DND-41 (cell line): ENCODE results near the gene OR10G8.

Source experiments
- ATAC-seq: fragments of 200-7000 bp; cut with Tn5 transposase; 3 replicates; pipeline ENCODE4 v1.9.1; 2021; ENCODE audit warnings: low read depth; ENCODE audit not compliant: insufficient read depth
- DNase-seq: peaks from one replicate; pipeline ENCODE4 v3.0.0-alpha.2; 2020
- H2AFZ ChIP-seq: 2 replicates; pipeline ENCODE4 v1.6.0; 2012; ENCODE audit warnings: low read depth, low read length
- H3K27ac ChIP-seq: 2 replicates; pipeline ENCODE4 v1.5.1; 2012; ENCODE audit warnings: low read length, inconsistent platforms
- H3K27me3 ChIP-seq: fragments of 200-600 bp; sonication (generic); 2 replicates; pipeline ENCODE4 v1.6.0; 2012; ENCODE audit warnings: low read length, mild to moderate bottlenecking, inconsistent platforms; ENCODE audit not compliant: insufficient read depth, poor library complexity
- H3K36me3 ChIP-seq: 2 replicates; pipeline ENCODE4 v1.5.1; 2012; ENCODE audit warnings: low read length, inconsistent platforms; ENCODE audit not compliant: insufficient read depth
- H3K4me1 ChIP-seq: 2 replicates; pipeline ENCODE4 v1.5.1; 2012; ENCODE audit warnings: mild to moderate bottlenecking, low read length; ENCODE audit not compliant: insufficient read depth
- H3K4me2 ChIP-seq: 2 replicates; pipeline ENCODE4 v1.6.0; 2012; ENCODE audit warnings: mild to moderate bottlenecking, moderate library complexity, low read length, inconsistent platforms; ENCODE audit not compliant: insufficient read depth
- H3K4me3 ChIP-seq, 2 experiments: fragments of 200-600 bp in 1 of 2; shearing (Covaris generic) in 1 of 2; 2 replicates each; pipeline ENCODE4 v1.5.1; 2012 to 2016; ENCODE audit warnings: inconsistent platforms in 2 of 2, low read length in 2 of 2, mild to moderate bottlenecking in 2 of 2, low read depth in 1 of 2, moderate library complexity in 1 of 2
- H3K79me2 ChIP-seq: 2 replicates; pipeline ENCODE4 v1.6.0; 2012; ENCODE audit warnings: low read length, inconsistent platforms; ENCODE audit not compliant: insufficient read depth
- H3K9ac ChIP-seq: 2 replicates; pipeline ENCODE4 v1.6.0; 2012; ENCODE audit warnings: low read depth, mild to moderate bottlenecking, inconsistent platforms, low read length, moderate library complexity
- H3K9me3 ChIP-seq: 2 replicates; pipeline ENCODE4 v1.5.1; 2012; ENCODE audit warnings: low read length, moderate library complexity, mild to moderate bottlenecking, inconsistent platforms; ENCODE audit not compliant: insufficient read depth, severe bottlenecking
- H4K20me1 ChIP-seq: 2 replicates; pipeline ENCODE4 v1.6.0; 2012; ENCODE audit warnings: low read length; ENCODE audit not compliant: insufficient read depth
- CTCF ChIP-seq: IDR thresholded peaks from 2 replicates; pipeline ENCODE4 v1.5.1; 2012; ENCODE audit warnings: borderline replicate concordance, low read length, moderate library complexity, mild to moderate bottlenecking; ENCODE audit not compliant: poor library complexity, severe bottlenecking; ENCODE audit errors: extremely low read depth
- EZH2 ChIP-seq: IDR thresholded peaks from 3 replicates; pipeline ENCODE4 v1.6.1; 2012; ENCODE audit warnings: borderline replicate concordance, low read depth, mild to moderate bottlenecking, moderate library complexity, low read length, inconsistent platforms; ENCODE audit not compliant: severe bottlenecking

OR10G8 gene

GRCh38 chr11:124075492-124075840 is 48.9 kb downstream of the OR10G8 start:
- Histone ChIP-seq H3K9me3 (no peaks in the 10 kb centered on the region), H3K9ac (no peak overlapping the region), H4K20me1 (no peaks in the 10 kb centered on the region), H3K4me2 (no peak overlapping the region), H2AFZ (no peak overlapping the region), H3K79me2 (no peaks in the 10 kb centered on the region), H3K4me1 (no peaks in the 10 kb centered on the region), H3K4me3 (no peak overlapping the region), H3K27me3 (peaks cover 3% of the 10 kb centered on the region), H3K27ac (no peak overlapping the region), H3K36me3 (no peaks in the 10 kb centered on the region)
- no peak for ATAC-seq
- TF ChIP-seq CTCF (no peak), EZH2 (no peak)
- no peak for DNase-seq

GRCh38 chr11:124075841-124076651 is 49.4 kb downstream of the OR10G8 start:
- H3K79me2 ChIP-seq: no peaks in the 10 kb centered on the region
- no peak for TF ChIP-seq CTCF
- no peak for TF ChIP-seq EZH2
- no peaks in the 10 kb centered on the region for H3K9me3 ChIP-seq
- no peak overlapping the region for H3K27ac ChIP-seq
- peaks cover 3% of the 10 kb centered on the region for H3K27me3 ChIP-seq
- ATAC-seq (no peak), DNase-seq (no peak)
- no peaks in the 10 kb centered on the region for H3K4me1 ChIP-seq
- H3K9ac ChIP-seq: no peak overlapping the region
- no peaks in the 10 kb centered on the region for H3K36me3 ChIP-seq
- H2AFZ ChIP-seq: no peak overlapping the region
- H4K20me1 ChIP-seq: no peaks in the 10 kb centered on the region
- no peak overlapping the region for H3K4me3 ChIP-seq
- no peak overlapping the region for H3K4me2 ChIP-seq

- H3K4me2 ChIP-seq: no peak overlapping the region
- no peaks in the 10 kb centered on the region for H3K36me3 ChIP-seq
- TF ChIP-seq EZH2 (no peak), CTCF (no peak)
- H3K4me1 ChIP-seq: no peaks in the 10 kb centered on the region
- no peaks in the 10 kb centered on the region for H3K79me2 ChIP-seq
- H3K4me3 ChIP-seq: no peak overlapping the region
- no peak overlapping the region for H3K27ac ChIP-seq
- H2AFZ ChIP-seq: no peak overlapping the region
- no peaks in the 10 kb centered on the region for H3K9me3 ChIP-seq
- no peaks in the 10 kb centered on the region for H4K20me1 ChIP-seq
- no peak for DNase-seq
- no peak overlapping the region for H3K9ac ChIP-seq
- H3K27me3 ChIP-seq: peaks cover 9% of the 10 kb centered on the region
- ATAC-seq: no peak
Observed at GRCh38 chr11:124077266-124077665, 50.7 kb downstream of the OR10G8 start.

- H3K9me3 ChIP-seq: no peaks in the 10 kb centered on the region
- no peak overlapping the region for H3K4me3 ChIP-seq
- H3K79me2 ChIP-seq: no peaks in the 10 kb centered on the region
- TF ChIP-seq CTCF (no peak), EZH2 (no peak)
- peaks cover 17% of the 10 kb centered on the region for H3K27me3 ChIP-seq
- no peak overlapping the region for H3K9ac ChIP-seq
- DNase-seq: no peak
- ATAC-seq: no peak
- H3K4me1 ChIP-seq: no peaks in the 10 kb centered on the region
- no peaks in the 10 kb centered on the region for H3K36me3 ChIP-seq
- no peaks in the 10 kb centered on the region for H4K20me1 ChIP-seq
- H3K4me2 ChIP-seq: no peak overlapping the region
- no peak overlapping the region for H3K27ac ChIP-seq
- no peak overlapping the region for H2AFZ ChIP-seq
Observed at GRCh38 chr11:124078591-124078990, 52.0 kb downstream of the OR10G8 start.
